ENCODE measurements around the gene EIF5. TPM values are rescaled to one million over a fixed set of nuclear protein-coding genes. Genes with fewer than 3 reads are reported as not detected.

EIF5 gene
- total and polyA plus RNA-seq, 2 of the 8 experiments (the other 6 are each of a cell fraction or from before 2014, with no cell fraction given), result 179 to 323 TPM

GRCh38 chr14:103382376-103382775 lies 48.3 kb downstream of the EIF5 start (continued):
- TF ChIP-seq FOSL1 (IDR thresholded peaks at IDR 0.05; ENCODE audit: insufficient read depth, low read depth, low read length) (no peak), YY1 (IDR thresholded peaks at IDR 0.05; ENCODE audit: low read depth, low read length) (no peak), RAD21 (IDR thresholded peaks at IDR 0.05 in 1 of 2, conservative IDR thresholded peaks at IDR 0.05 in 1 of 2; ENCODE audit: low read depth in 2 of 2, low read length in 2 of 2) (no peak), NRF1 (IDR thresholded peaks at IDR 0.05; ENCODE audit: low read depth, low read length) (no peak), CBX5 (IDR thresholded peaks at IDR 0.05; ENCODE audit: low read depth, low read length) (no peak), GABPA (IDR thresholded peaks at IDR 0.05; ENCODE audit: borderline replicate concordance, insufficient read depth, low read length) (no peak), POLR2A (IDR thresholded peaks at IDR 0.05; ENCODE audit: control extremely low read depth in 1 of 2, low read depth in 2 of 2, low read length in 2 of 2) (no peak)
